Hypothalamus (tissue), 51 donors: ENCODE data around the gene ZNF750.
A peak's percentile ranks its signal among the peaks of the same experiment; 100 is the strongest.

Source experiments
- DNase-seq, 51 donors: peaks; one replicate each; lab custom pipeline; 2025; lab: John Stamatoyannopoulos, UW

Gene ZNF750

DNA sequence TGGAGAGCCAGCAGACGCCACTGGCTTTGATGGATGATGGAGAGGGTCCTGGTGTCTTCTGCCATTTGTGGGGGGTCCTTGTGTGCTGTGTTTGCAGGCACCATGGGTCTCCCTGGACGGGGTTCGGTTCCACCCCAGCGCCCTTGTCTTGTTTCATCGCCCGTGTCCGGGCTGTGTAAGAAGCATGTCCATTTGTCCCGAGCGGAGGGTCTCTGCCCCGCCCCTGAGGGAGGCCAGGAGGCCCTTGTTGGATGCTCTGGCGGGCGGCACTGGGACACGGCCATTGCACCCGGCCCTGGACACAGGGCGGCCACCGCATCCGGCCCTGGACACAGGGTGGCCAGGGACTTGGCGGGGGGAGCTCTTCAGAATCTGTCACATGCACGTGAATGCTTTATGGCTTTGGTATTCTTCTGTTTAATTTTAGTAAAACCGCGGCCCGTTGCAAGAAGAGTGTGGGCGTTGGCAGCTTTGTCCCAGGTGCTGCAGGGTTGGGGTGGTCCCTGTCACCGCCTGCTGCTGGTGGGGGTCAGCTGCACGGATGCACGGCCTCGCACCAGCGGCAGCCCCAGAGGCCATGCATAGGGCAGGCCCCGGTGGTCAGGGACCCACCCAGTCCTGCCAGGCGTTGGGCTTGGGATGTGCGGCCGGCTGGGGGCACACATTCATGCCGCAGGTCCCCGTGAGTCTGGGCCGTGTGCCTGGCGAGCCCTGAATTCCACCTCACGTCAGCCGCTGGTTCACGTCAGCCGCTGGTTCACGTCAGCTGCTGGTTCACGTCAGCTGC lies 21.0 kb upstream of the ZNF750 start:
- DNase-seq = no peak

DNA sequence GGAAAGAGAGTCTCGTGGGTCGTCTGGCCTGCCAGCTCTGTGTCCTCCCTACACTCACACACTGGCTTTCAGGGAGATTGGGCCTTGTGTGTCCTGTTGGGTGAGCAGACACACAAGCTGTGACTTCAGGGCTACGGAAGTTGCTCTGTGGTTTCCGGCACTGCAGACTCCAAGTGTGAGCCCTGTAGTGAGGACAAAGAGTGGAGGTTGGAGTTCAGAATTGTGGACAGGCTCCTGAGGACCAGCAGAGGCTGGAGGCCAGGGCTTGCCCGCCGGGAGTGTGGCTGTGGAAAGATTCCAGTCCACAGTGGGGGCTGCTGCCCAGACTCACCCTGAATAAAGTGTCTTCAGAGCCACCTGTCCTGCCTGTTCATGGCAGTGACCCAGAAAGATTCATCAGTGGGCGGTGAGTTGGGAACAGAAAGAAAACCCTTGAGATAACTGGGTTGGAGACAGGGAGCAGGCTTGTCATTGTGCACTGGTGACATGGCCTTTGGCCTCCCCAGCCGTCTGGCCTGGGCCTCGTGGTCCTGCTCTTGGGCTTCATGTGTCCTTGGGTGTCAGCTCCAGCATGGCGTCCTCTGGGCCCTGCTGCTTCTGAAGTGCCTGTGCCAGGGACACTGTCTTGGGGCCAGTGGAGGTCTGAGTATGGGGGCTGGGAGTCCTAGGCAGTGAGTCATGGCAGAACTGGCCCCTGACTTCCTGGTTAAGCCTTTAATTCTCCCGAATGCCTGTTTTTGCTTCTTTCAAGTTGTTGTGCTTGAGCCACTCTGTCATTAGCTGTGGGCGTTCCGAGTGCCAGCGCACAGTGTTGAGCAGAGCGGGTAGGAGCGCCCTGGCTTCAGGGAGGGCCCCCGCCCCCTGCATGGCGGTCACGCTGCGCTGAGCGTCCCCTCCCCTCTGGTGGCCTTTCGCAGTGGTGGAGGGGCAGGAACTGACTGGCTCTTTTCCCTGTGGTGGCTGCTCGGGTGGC lies 19.9 kb upstream of the ZNF750 start:
- DNase-seq = peak in 9 of 51 donors; percentile 20 to 59 (median 35)

DNA sequence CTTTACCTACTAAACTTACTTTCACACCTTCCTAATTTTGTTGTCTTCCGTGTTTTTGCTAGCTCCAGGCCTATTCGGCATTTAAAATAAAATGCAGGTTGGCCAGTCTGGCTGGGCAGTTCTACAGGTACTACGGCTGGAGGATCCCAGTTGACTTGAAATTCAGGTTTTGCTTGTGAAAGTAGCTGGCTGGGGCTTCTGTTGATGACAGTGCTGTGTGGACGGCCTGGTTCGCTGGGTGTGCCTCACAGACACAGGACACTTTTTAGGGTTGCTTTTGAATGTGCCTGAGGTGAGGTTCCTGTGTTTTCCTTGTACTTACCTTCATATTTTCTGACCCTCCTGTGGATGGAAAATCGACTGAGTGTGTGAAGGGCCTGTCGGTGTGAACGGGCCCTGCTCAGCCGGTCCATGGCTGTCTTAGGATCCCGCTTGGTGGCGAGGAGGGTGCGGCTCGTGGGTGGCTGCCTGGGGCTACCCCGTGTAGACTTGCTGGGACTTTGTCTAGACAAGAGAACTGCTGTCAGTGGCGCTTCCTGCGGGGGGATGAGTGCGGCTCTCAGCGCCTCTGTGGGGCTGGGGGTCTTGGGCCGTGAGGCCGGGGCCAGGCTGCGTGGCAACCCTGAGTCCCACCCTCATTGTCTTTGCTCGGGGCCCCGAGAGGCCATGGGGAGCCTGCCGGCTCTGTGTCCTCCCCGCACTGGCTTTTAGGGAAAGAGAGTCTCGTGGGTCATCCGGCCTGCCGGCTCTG lies 18.7 kb upstream of the ZNF750 start:
- DNase-seq = no peak

DNA sequence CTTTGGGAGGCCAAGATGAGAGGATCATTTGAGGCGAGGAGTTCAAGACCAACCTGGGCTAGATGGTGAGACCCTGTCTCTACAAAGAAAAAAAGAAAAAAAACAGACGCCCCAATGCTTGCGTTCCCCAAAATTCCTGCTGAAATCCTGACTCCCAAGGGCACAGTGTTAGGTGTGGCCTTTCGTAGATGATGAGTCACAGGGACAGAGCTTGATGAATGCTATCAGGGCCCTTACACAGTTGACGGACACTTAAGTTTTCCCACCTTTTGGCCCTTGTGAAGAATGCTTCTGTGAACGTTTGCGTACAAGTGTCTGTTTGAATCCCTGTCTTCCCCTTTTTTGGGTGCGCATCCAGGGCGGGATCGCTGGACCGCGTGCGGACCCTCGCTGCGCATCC lies 16.5 kb upstream of the ZNF750 start:
- no peak for DNase-seq

DNA sequence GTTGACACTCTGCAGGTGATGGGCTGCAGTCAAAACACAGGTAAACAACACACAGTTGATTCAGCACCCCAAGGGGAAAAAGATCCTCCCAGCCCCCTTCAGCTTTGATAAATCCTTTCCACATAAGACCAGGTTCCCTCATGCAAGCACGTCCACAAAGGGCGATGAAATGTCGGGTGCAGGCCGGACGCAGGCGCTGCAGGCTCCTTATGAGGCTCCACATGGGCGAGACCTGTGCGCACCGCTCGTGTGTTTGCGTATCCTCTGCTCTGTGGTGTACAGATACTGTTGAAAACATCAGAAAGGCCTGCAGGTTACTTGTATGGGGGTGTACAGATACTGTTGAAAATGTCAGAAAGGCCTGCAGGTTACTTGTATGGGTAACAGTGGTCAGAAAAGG lies 14.4 kb upstream of the ZNF750 start:
- DNase-seq = no peak

DNA sequence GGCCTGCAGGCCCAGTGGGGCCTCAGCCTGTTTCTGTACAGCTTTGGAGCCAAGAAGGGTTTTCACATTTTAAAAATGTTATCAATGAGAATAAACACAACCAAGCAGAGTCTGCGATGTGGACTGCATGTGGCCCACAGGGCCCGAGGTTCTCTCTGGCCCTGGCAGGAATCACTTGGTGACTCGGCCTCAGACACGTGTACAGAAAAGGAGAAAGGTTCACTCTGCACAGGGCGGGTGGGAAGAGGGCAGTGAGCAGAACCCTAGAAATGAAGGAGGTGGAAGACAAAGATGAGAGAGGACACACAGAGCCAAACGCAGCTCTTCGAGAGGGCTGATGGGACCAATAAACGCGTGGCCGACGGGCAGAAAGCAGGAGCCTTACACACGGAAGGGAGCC lies 11.6 kb upstream of the ZNF750 start:
- DNase-seq = no peak

DNA sequence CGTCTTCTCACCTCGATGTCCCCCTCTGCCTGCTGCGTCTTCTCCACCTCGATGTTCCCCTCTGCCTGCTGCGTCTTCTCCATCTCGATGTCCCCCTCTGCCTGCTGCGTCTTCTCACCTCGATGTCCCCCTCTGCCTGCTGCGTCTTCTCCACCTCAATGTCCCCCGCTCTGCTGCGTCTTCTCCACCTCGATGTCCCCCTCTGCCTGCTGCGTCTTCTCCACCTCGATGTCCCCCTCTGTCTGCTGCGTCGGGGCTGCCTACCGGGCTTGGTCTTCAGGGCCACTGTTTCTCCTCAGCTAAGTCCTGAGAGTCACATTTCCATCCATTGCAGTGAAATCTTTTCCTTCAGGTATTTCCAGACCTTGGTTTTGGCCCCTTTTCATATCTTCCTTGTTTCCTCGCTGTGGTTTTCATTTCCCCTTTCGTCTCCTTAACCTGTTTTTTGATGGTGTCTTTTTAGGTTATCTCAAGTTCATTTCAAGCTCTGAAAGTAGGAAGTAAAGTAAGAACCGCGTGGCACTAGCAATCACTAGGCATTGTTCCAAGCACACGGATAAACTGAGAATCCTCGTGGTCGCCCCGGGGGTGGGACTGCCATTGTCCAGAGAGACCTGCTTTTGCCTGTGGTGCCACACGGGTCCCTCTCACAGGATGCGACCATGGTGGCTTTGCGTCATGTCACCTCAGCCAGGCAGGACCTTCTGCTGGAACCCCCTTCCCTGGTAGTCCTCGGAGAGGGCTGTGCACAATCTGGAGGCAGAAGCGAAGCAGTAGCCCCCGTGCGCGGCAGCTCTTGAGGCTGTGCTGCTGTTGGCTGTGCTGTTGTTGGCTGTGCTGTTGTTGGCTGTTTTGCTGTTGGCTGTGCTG lies 9.5 kb upstream of the ZNF750 start:
- no peak for DNase-seq

DNA sequence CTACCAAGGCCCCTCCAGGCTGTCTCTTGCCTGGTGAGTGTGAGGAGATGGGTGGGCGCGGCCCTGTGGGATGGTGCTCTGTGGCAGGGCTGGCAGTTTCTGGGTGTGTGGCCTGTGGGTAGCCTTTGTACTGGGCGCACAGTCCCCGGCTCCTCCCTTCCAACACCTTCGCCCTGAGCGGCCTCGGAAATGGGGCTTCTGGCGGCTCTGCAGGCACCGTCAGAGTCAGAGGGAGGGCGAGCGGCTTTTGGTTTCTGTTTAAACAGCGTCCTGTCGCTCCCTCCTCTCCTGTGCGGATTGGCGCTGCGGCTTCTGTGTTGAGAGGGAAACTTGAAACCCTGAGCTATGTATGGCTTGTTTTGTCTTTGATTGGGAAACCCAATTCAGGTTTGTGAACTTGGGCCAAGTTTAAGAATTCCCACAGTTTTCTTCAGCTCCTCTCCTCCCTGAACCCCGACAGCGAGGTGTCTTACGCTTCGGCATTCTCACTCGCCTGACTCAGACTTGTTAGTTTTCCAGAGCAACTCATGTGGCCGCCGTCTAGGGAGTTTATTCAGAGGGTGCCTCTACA lies 8.3 kb upstream of the ZNF750 start:
- no peak for DNase-seq

DNA sequence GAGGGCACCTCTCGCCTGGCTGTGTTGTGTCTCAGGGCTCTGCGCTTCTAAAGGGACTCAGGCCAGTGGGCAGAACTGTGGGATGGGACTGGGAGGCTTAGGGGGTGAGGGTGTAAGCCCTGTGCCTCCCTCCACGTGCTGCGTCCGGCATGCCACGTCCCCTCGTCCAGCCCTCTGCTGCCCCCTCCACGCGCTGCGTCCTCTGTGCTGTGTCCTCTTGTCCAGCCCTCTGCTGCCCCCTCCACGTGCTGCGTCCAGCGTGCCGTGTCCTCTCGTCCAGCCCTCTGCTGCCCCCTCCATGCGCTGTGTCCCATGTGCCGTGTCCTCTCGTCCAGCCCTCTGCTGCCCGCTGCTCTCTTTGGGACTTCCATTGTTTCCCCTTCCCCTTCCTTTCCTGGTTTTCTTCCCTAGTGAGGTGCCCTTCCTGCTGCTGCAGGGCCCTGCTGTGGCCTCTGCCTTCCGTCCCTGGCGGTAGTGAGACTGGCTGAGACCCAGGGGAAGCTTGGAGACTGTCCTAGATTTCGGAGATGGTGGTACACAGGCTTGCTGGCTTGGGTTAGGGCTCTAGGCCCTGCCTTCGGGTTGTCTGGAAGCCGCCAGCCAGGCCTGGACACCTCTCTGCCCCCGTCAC lies 6.4 kb upstream of the ZNF750 start:
- DNase-seq = peak in 1 of 51 donors; percentile 20

DNA sequence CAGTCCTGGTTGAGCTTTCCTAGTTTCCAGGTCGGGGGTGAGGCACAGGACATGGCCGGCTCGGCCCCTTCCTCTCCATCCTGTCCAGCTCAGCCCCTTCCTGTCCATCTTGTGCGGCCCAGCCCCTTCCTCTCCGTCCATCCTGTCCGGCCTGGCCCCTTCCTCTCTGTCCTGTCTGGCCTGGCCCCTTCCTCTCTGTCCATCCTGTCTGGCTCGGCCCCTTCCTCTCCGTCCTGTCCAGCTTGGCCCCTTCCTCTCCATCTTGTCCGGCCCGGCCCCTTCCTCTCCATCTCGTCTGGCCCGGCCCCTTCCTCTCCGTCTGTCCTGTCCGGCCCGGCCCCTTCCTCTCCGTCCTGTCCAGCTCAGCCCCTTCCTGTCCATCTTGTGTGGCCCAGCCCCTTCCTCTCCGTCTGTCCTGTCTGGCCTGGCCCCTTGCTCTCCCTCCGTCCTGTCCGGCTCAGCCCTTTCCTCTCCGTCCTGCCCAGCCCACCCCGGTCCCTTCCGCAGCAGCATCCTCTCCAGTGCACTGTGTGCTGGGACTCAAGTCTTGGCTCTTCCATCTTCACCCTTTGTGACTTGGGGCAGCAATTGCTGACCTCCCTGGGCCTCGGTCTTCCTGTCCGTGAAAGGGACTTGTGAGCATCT lies 5.5 kb upstream of the ZNF750 start:
- peak in 1 of 51 donors; percentile 27 for DNase-seq

DNA sequence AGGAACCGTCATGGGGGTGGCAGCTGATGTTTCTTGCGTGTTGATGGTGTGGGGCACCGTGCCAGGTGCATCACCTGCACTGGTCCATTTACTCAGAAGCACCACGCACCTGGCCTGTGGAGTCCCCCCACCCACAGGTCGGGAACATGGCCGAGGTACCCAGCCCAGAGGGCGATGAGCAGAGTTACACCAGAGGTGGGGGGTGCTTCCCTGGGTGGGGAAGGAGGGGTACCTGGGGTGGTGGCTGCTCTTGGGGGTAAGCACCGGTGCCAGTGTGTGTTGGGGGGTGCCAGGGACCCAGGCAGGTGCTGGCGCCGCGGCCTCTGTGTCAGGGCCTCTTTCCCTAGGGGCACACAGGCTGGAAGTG lies 5.0 kb upstream of the ZNF750 start:
- no peak for DNase-seq

DNA sequence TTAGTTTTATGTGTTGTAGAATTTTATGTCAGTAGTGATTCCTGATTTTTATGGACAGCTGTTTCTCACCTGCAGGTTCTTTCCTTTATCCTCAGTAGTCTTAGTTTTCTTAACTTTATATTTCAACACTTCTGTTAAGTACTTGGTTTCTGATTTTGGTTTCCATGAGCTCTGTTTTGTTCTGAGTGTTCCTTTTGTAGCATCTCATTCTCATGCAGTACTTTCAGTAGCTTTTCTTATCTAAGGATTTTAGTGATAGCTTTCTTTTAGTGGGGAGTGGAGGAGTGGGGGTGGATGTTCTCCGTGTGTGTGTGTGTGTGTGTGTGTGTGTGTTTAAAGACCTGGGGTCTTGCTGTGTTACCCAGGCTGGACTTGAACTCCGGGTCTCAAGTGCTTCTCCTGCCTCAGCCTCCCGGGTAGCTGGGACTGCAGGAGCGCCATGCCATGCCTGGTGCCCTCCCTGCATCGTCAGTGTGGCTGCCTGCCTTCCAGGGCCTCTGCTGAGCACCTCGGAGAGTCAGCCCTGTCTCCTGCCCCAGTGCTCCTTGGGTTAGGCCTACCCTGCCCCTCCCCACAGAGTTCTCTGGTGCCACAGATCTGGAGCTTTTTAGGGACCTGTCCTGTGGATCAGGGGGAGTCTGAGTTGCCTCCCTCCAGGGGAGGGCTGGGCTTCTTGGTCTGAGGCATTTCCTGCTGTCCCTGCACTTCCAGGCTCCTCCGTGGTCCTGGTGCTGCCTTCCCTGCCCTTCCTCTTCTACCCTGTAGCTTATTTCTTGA lies 4.3 kb upstream of the ZNF750 start:
- no peak for DNase-seq

DNA sequence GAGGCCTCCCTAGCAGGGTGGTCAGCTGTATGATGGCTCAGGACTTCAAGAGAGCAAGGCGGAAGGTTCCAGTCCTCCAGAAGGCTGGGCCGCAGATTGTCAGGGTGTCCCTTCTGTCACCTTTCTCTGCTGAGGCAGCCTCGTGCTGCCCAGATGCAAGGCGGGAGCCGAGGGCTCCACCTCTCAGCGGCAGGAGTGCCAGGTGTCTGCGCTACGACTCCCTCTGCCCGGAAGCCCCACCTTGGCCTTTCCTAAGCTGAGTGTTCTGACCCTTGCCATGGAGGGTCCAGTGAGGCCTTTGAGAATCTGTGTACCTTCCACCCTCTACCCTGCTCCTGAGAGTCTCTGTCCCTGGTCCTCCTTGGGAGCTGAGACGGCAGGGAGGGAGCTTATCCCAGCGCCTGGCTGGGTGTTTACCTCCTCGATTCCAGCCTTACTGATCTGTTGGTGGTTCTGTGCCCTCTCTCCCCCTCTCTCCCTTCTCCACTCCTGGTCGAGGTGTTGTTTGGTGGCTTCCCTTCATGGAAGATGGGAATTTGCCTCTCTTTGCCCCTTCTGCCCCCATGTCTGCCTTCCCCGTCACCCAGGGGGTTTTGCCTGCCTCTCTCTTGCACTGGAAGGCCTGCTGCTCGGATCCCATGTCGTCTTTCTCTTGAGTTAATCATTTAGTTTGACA lies 2.2 kb upstream of the ZNF750 start:
- no peak for DNase-seq

DNA sequence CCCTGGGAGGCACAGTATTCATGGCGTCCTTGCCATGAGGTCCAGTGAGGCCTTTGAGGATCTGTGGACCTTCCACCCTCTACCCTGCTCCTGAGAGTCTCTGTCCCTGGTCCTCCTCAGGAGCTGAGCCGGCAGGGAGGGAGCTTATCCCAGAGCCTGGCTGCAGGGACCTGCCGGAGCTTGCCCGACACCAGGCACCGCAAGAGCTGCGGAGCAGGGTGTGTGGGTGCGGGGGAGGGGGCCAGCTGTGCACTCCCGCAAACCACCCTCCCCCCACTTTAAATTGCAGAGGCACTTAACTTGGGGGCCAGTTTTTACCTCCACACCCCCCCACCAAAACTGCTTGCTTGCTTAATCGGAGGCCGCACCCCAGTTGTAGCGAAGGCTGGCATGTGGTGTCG lies 609 bp upstream of the ZNF750 start:
- DNase-seq = no peak

DNA sequence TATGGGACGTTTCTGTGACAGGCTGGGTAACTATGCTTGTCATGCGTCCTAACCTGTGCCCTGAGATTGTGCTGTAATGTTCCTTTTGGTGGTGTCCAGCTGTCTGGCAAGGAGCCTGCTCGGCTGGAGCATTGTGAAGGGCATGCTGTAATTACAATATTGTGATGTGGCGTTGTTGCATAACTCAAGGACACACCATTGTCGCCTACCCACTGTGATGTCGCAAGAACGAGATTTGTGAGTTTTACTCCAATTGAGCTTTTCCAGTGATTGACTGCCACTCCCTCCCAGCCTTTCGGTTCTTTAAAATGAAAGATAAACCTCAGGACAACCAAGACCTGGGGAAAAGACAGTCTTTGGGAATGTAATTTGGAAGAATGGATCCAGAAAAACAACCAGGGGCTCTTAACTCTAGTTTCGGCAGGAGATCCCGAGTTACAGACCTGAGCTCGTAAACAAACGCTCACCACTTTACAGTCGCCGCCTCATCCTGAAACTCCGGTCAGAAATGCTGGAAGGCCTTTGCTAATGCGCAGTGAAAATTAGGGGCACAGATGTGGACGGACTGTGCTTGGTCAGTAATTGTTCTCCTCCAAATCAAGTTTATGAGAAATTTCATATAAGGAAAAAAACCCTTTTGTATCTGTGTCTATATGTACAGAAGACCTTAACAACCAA lies 1.3 kb downstream of the ZNF750 start:
- no peak for DNase-seq

DNA sequence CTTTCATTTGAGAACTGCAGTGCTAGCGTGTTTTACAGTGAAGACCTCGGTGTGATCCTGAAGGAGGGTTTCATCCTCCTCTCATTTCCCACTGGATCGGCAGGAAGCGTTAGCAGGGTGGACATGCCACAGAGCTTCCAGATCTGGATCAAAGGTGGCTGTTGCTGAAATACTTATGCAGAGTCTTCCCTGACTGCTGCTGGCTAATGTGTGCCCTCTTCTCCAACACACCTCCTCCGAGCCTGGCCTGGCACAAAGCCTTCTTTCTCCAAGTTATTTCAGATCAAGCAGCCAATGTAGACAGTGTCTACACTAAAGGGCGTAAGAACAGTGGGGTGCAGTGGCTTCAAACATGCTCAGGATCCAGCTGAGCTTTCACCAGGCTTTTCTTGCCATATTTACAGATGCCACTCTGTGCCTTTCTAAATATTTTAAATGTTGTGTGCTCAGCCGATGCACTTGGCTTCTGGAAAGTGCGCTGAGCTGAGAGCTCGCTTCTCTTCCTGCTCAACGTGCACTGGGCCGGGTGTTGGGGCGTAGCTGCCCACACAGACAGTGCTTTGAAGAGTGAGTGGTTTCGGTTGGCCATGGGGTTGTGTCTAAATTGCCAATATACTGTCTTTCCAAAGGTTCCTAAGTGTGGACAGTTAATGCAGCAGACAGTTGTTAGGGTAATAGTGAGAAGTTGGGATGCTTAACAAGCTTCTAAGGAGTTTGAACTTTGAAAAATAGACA lies 2.1 kb downstream of the ZNF750 start:
- no peak for DNase-seq
